Astrocyte of the hippocampus (primary cell): Measurements from ENCODE around the gene ZNHIT2.
A peak's percentile ranks its signal among the peaks of the same experiment; 100 is the strongest.

Source experiments
- DNase-seq: peaks from one replicate; pipeline ENCODE4 v3.0.0; 2011; ENCODE audit warnings: low read depth, low spot score

ZNHIT2 gene

DNA sequence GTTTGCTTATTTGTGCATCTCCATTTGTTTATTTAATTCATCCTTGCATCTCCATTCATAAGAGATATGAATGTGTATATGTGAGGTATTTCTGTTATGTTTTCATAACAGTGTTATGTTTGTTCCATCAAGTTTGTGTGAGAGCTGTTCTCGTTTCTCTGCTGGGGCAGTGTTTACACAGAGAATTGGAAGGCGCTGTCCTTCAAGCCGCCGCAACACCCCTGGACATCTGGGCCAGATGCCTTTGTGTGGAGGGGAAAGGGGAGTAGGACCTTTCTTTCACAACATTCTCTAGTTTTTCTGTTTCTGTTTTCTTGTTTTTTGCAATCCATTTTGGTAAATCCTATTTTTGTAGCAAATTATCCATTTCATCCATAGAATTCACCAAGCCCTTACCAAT is 12.9 kb downstream of the ZNHIT2 start:
- DNase-seq, result no peak

- no peak for DNase-seq
Measured at GRCh38 chr11:65103476-65103875, 14.0 kb downstream of the ZNHIT2 start.

DNA sequence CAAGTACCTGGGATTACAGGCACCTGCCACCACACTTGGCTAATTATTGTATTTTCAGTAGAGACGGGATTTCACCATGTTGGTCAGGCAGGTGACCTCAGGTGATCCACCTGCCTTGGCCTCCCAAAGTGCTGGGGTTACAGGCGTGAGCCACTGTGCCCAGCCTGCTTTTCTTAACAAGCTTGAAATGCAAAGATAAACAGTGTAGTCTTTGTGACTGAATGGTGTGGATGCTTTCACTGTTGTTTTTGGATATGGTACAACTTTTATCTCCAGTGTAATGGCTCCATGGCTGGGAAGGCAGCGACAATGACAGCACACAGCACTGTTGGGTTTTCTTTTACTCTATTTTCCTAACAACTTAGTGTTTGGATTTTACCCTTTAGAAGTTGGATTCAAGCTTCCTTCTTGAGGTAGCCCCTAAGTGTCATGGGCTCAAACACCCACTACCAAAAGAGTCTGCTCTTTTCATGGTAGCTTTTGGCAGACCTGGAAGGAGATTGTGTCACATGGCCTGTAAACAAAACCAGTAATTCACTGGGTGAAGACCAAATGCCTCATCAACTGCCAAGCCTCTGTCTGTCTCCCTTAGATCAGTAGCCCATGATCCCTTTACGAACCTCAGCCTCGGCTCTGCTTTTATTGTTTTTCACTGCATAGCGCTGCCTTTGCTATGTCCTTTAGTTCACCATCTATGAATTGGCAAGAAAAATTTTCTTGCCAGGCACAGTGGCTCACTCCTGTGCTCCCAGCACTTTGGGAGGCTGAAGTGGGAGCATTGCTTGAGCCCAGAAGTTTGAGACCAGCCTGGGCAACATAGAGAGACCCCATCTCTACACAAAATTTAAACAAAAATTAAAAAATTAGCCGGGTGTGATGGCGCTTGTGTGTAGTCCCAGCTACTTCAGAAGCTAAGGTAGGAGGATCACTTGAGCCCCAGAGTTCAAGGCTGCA is 15.1 kb downstream of the ZNHIT2 start:
- DNase-seq, result peak; percentile 74

- DNase-seq, result no peak
Measured at GRCh38 chr11:65100674-65101350, 16.7 kb downstream of the ZNHIT2 start.

DNA sequence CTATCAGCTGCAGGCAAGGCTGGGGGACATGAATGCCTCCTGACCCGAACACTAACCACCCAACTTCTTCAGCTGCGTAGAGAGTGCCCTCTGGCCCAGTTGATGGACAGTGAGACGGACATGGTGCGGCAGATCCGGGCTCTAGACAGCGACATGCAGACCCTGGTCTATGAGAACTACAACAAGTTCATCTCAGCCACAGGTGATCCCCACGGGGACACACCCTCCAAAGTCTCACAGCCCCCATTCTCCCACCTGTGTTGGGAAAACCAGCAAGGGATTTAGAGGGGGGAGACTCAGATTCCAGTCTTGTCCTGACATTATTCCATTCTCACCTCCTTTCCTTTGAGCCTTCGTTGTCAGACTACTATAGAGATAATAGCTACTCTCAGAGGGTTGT is 20.6 kb downstream of the ZNHIT2 start:
- no peak for DNase-seq

- DNase-seq, result peak; percentile 93
Measured at GRCh38 chr11:65095974-65096806, 21.3 kb downstream of the ZNHIT2 start, which contains the start of gene VPS51. Gene VPS51, plus strand, starts transcription at chr11:65096214. Its CDS starts 37 bp downstream, at chr11:65096251.

GRCh38 chr11:65095427-65095826 is 22.1 kb downstream of the ZNHIT2 start:
- DNase-seq, result no peak

GRCh38 chr11:65090628-65091027 is 26.9 kb downstream of the ZNHIT2 start:
- no peak for DNase-seq

GRCh38 chr11:65089621-65090020 is 27.9 kb downstream of the ZNHIT2 start:
- DNase-seq, result no peak

DNA sequence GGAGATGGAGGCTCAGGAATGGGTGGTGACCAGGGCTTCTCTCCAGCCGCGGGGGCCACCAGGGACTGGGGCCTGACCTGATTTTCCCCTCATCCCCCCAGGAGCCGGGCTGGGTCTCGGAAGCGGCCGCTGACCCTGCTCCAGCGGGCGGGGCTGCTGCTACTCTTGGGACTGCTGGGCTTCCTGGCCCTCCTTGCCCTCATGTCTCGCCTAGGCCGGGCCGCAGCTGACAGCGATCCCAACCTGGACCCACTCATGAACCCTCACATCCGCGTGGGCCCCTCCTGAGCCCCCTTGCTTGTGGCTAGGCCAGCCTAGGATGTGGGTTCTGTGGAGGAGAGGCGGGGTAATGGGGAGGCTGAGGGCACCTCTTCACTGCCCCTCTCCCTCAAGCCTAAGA is 29.7 kb downstream of the ZNHIT2 start:
- no peak for DNase-seq

- DNase-seq, result no peak
Measured at GRCh38 chr11:65087216-65087615, 30.3 kb downstream of the ZNHIT2 start.

GRCh38 chr11:65086809-65087208 is 30.7 kb downstream of the ZNHIT2 start:
- DNase-seq, result no peak

DNA sequence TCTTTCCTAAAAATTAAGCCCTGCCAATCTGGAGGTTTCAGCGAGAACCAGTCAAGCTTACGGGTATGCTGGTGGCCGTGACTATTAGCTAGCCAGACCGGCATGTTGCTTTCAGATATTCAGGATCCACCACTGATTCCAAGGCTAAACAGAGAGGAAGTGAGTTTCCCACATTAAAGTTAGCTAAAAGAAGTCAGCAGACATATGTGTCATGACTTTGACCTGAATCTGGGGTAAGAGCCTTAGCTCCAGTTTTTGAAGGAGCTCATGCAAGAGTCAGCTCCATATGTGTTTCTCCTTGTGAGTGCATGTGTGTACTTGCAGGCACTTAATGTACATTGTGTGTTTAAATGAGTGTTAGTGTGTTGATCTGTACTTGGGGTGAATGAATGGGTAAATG is 32.1 kb downstream of the ZNHIT2 start:
- no peak for DNase-seq

GRCh38 chr11:65084598-65085375 is 32.7 kb downstream of the ZNHIT2 start:
- DNase-seq, result no peak

DNA sequence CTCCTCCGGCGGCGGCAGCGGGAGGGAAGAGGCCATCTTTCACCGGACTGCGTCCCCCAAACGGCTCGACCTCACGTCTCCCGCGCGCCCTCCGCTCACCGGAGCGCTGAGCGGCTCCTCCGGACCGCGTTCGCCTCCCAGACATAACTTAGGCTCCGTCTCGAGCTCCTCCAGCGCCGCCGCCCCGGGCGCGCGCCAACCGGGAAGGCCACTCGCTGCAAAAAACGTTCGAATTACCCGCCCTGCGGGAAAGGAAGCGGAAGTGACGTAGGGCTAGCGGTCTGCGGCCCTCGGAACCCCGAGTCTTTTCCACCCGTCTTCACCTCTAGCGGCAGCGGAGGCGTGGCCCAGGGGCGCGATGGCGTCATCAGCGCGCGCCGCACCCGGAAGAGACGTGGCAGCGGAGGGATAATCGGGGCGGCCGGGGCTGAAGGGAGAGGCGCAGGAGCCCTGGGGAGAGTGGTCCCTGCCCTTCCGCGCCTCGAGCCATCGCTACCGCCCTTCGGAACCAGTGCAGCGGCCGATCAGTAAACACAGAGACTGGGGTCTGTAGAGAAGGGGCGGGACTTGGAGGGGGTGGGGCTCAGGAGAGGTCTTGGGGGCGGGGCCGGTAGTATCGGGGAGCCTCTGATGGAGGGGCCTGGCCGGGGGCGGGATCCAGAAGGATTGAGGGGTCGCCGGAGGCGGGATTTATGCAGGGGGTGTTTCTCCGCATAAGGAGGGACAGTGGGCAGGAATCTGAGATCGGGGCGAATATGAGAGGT is 33.5 kb downstream of the ZNHIT2 start, which contains the start of the genes CDCA5 and ZFPL1:
Gene CDCA5 (minus strand): TSS at position 207 of the 764 bp plus-strand sequence. CDS start 62 bp downstream, at position 145.
Gene ZFPL1 (plus strand): TSS at position 389 of the 764 bp plus-strand sequence. CDS start 477 bp downstream, outside the sequence.
- DNase-seq, result peak; percentile 99

- no peak for DNase-seq
Measured at GRCh38 chr11:65083134-65083833, 34.2 kb downstream of the ZNHIT2 start.

DNA sequence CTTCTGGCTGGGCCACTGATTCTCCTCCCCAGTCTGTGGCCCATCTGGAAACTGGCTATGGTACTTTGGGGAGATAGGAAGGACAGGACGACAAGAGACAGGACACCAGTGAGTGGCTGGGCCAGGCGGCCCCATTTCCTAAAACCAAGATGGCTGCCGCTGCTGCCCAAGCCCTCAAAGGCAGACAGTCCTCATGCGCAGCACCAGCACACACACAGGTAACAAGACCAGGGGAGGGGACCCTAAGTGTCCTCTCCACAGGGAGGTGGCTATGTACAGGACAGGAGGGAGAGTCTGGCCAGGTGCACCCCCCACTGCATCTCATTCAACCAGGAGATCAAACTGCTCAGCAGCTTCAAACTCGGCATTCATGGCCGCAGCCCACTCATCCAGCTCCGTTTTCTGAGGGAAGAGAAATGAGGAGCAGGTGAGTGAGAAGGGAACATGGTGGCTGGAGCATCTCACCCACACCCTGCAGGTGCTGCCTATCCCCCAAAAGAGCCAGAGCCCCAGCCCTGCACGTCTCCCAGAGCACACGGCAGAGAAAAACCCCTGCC is 38.6 kb downstream of the ZNHIT2 start:
- no peak for DNase-seq

GRCh38 chr11:65078151-65078550 is 39.4 kb downstream of the ZNHIT2 start:
- peak; percentile 46 for DNase-seq

DNA sequence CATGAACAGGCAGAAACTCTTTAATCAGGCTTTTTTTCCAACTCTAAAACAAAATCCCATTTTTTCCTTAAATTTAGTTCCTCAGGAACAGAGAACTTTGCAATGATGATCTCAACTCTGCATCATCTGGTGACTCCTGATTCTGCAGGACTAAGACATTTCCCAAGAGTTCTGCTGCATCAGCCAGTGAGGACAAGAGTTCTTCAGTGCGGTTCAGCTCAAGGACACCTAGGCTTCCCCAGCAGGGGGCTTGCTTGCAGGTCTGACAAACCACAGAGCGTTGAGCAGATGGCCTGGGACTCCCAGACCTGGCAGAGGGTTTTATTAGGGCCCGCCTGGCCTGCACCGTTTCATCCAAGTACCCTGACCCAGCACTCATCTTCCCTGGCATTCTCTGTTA is 40.0 kb downstream of the ZNHIT2 start:
- no peak for DNase-seq
